Prostate gland (tissue), 2 donors: ENCODE data around the gene GMPR.

ENCODE experiments used
- POLR2AphosphoS5 ChIP-seq: sonication (generic); formaldehyde crosslinking; IDR thresholded peaks from one replicate; pipeline ENCODE4 v1.6.1; 2017; ENCODE audit warnings: antibody characterized with exemption
- TF ChIP-seq, protein P1 (sequence below), 4 experiments: fragments of 200-600 bp in 2 of 4; fragments of 450-650 bp in 2 of 4; sonication (generic) in 2 of 4; IDR thresholded peaks; 1 replicate in 3 of 4; 2 replicates in 1 of 4; pipeline ENCODE4 v1.5.1; 2016 to 2019; ENCODE audit warnings: antibody characterized with exemption in 4 of 4, mild to moderate bottlenecking in 2 of 4, moderate library complexity in 2 of 4

DNA sequence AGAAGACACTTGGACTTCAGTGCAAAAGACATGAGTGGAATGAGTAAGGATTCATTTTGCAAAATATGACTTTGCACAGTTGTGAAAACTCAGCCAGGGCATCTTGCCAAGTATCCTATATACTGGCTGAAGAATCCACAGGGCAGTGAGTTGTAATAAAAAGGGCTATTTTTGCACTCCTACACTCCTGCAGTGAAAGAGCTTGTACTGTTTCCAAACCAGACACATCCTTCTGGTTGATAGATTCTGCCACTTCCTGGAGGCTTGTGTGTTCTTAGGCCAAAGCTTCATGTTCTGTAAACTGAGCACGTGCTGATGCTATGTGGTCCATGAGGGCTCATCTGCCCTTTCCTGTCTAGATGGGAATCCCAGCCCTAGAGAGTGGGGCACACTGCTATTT lies 34.9 kb downstream of the GMPR start:
- TF ChIP-seq, protein P1, sequence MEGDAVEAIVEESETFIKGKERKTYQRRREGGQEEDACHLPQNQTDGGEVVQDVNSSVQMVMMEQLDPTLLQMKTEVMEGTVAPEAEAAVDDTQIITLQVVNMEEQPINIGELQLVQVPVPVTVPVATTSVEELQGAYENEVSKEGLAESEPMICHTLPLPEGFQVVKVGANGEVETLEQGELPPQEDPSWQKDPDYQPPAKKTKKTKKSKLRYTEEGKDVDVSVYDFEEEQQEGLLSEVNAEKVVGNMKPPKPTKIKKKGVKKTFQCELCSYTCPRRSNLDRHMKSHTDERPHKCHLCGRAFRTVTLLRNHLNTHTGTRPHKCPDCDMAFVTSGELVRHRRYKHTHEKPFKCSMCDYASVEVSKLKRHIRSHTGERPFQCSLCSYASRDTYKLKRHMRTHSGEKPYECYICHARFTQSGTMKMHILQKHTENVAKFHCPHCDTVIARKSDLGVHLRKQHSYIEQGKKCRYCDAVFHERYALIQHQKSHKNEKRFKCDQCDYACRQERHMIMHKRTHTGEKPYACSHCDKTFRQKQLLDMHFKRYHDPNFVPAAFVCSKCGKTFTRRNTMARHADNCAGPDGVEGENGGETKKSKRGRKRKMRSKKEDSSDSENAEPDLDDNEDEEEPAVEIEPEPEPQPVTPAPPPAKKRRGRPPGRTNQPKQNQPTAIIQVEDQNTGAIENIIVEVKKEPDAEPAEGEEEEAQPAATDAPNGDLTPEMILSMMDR (IDR thresholded peaks at IDR 0.05) = no peak
- TF ChIP-seq POLR2AphosphoS5 = no peak
